Neuronal stem cell (in vitro differentiated cells): Measurements from ENCODE around the gene FAAH2.
"Not testable (repeated sequence)": the region's sequence is repeated elsewhere in the genome, so short reads cannot be mapped to it uniquely, and the experiment has no call there.

Source experiments
- DNase-seq: peaks from one replicate; pipeline ENCODE4 v3.0.0-alpha.2; 2013; ENCODE audit warnings: low spot score
- H2AFZ ChIP-seq: one replicate; pipeline ENCODE4 v1.6.1; 2013; ENCODE audit warnings: mild to moderate bottlenecking, low read length, inconsistent platforms
- H2AK5ac ChIP-seq: 2 replicates; pipeline ENCODE4 v1.6.1; 2013; ENCODE audit warnings: low read depth, mild to moderate bottlenecking, inconsistent platforms, low read length, moderate library complexity, mixed read lengths
- H2BK120ac ChIP-seq: 2 replicates; pipeline ENCODE4 v1.6.1; 2013; ENCODE audit warnings: low read depth, mild to moderate bottlenecking, inconsistent platforms, low read length, moderate library complexity, mixed read lengths
- H2BK12ac ChIP-seq: one replicate; pipeline ENCODE4 v1.6.1; 2013; ENCODE audit warnings: low read length, inconsistent platforms
- H2BK15ac ChIP-seq: 2 replicates; pipeline ENCODE4 v1.6.1; 2013; ENCODE audit warnings: mild to moderate bottlenecking, low read length, inconsistent platforms, mixed read lengths
- H2BK5ac ChIP-seq: one replicate; pipeline ENCODE4 v1.6.1; 2013; ENCODE audit warnings: inconsistent platforms, mild to moderate bottlenecking, low read length, moderate library complexity
- H3K14ac ChIP-seq: one replicate; pipeline ENCODE4 v1.6.1; 2013; ENCODE audit warnings: low read length, inconsistent platforms
- H3K18ac ChIP-seq: 2 replicates; pipeline ENCODE4 v1.6.1; 2013; ENCODE audit warnings: low read length, inconsistent platforms
- H3K23ac ChIP-seq: 2 replicates; pipeline ENCODE4 v1.6.1; 2013; ENCODE audit warnings: low read depth, mild to moderate bottlenecking, mixed read lengths, low read length, inconsistent platforms; ENCODE audit not compliant: poor library complexity
- H3K27ac ChIP-seq: replicated peaks from 3 replicates; pipeline ENCODE4 v1.5.1; 2013; ENCODE audit warnings: low read length, inconsistent platforms
- H3K27me3 ChIP-seq, 3 experiments: 2 replicates each; pipeline ENCODE4 v1.6.1; 2013; ENCODE audit warnings: low read length in 3 of 3, mild to moderate bottlenecking in 2 of 3, inconsistent platforms in 1 of 3, low read depth in 1 of 3, mixed read lengths in 1 of 3, moderate library complexity in 1 of 3; ENCODE audit not compliant: control insufficient read depth in 3 of 3, insufficient read depth in 3 of 3
- H3K36me3 ChIP-seq, 2 donors: replicated peaks in 1 of 2; 2 replicates each; pipeline ENCODE4 v1.6.1; 2013; ENCODE audit warnings: low read length in 2 of 2; ENCODE audit not compliant: control insufficient read depth in 2 of 2, insufficient read depth in 2 of 2
- H3K4ac ChIP-seq: 2 replicates; pipeline ENCODE4 v1.6.1; 2013; ENCODE audit warnings: inconsistent platforms, mild to moderate bottlenecking, low read length, moderate library complexity
- H3K4me1 ChIP-seq, 2 donors: 1 replicate in 1 of 2; 2 replicates in 1 of 2; pipeline ENCODE4 v1.6.1; 2013; ENCODE audit warnings: low read length in 2 of 2, low read depth in 1 of 2; ENCODE audit not compliant: control insufficient read depth in 2 of 2, insufficient read depth in 1 of 2
- H3K4me2 ChIP-seq: one replicate; pipeline ENCODE4 v1.6.1; 2013; ENCODE audit warnings: mild to moderate bottlenecking, low read length, inconsistent platforms; ENCODE audit not compliant: insufficient read depth, poor library complexity, severe bottlenecking
- H3K4me3 ChIP-seq, 2 donors: 2 replicates each; pipeline ENCODE4 v1.5.1; 2013; ENCODE audit warnings: low read length in 2 of 2, mild to moderate bottlenecking in 2 of 2, inconsistent platforms in 1 of 2, moderate library complexity in 1 of 2
- H3K79me1 ChIP-seq: one replicate; pipeline ENCODE4 v1.6.1; 2013; ENCODE audit warnings: low read depth, mild to moderate bottlenecking, inconsistent platforms, low read length, moderate library complexity
- H3K9ac ChIP-seq: one replicate; pipeline ENCODE4 v1.6.1; 2013; ENCODE audit warnings: mild to moderate bottlenecking, low read depth, low read length, inconsistent platforms; ENCODE audit not compliant: poor library complexity
- H3K9me3 ChIP-seq, 2 donors: replicated peaks in 1 of 2; 2 replicates each; pipeline versions ENCODE3 to v1.6.1; 2013; ENCODE audit warnings: low read length in 2 of 2, mild to moderate bottlenecking in 2 of 2, inconsistent platforms in 1 of 2, low read depth in 1 of 2, mixed read lengths in 1 of 2, moderate library complexity in 1 of 2; ENCODE audit not compliant: control insufficient read depth in 2 of 2, insufficient read depth in 1 of 2
- H4K8ac ChIP-seq: one replicate; pipeline ENCODE4 v1.6.1; 2013; ENCODE audit warnings: low read depth, mild to moderate bottlenecking, inconsistent platforms, low read length, moderate library complexity
- H4K91ac ChIP-seq: one replicate; pipeline ENCODE4 v1.6.1; 2013; ENCODE audit warnings: low read length, low read depth, mild to moderate bottlenecking, inconsistent platforms; ENCODE audit not compliant: poor library complexity
- WGBS, 2 donors: extraction: QIAGEN DNeasy Blood & Tissue Kit; methylation state at CpG; one replicate each; pipeline ENCODE4 v1.1.7; 2013; ENCODE audit warnings: missing lambda C conversion rate in 2 of 2, mixed read lengths in 1 of 2; ENCODE audit not compliant: insufficient read length in 2 of 2, insufficient replicate concordance in 1 of 2; ENCODE audit errors: extremely low coverage in 2 of 2; 5-methylcytosine and 5-hydroxymethylcytosine counted together

The FAAH2 gene

GRCh38 chrX:57368158-57368557 lies 81.7 kb downstream of the FAAH2 start:
- Histone ChIP-seq H3K23ac (no peak overlapping the region), H3K36me3 (no peaks in the 10 kb centered on the region), H3K9ac (no peak overlapping the region), H2AK5ac (no peak overlapping the region), H3K9me3 (no peaks in the 10 kb centered on the region), H4K91ac (no peak overlapping the region), H3K14ac (no peak overlapping the region), H2BK12ac (no peak overlapping the region), H3K18ac (no peak overlapping the region), H3K79me1 (no peaks in the 10 kb centered on the region), H2BK5ac (no peak overlapping the region), H2BK15ac (no peak overlapping the region), H3K4me1 (no peaks in the 10 kb centered on the region), H3K4me2 (no peak overlapping the region), H3K27ac (no peak overlapping the region), H3K27me3 (no peaks in the 10 kb centered on the region), H3K4me3 (no peak overlapping the region), H2BK120ac (no peak overlapping the region), H2AFZ (no peak overlapping the region), H3K4ac (no peak overlapping the region), H4K8ac (no peak overlapping the region)
- no peak for DNase-seq
- WGBS, 2 donors, result no CpG with 5 or more reads among the region's 1 CpG

GRCh38 chrX:57379296-57379695 lies 92.8 kb downstream of the FAAH2 start:
- H3K9me3 ChIP-seq, result no peaks in the 10 kb centered on the region
- H2BK120ac ChIP-seq, result no peak overlapping the region
- H4K8ac ChIP-seq, result no peak overlapping the region
- H2AK5ac ChIP-seq, result no peak overlapping the region
- no peaks in the 10 kb centered on the region for H3K27me3 ChIP-seq
- H3K9ac ChIP-seq, result no peak overlapping the region
- H2BK12ac ChIP-seq, result no peak overlapping the region
- H4K91ac ChIP-seq, result no peak overlapping the region
- no peak overlapping the region for H3K23ac ChIP-seq
- H3K27ac ChIP-seq, result no peak overlapping the region
- no peak overlapping the region for H2BK5ac ChIP-seq
- H3K18ac ChIP-seq, result no peak overlapping the region
- H3K79me1 ChIP-seq, result no peaks in the 10 kb centered on the region
- no peak for DNase-seq
- no peak overlapping the region for H2BK15ac ChIP-seq
- H3K4me2 ChIP-seq, result no peak overlapping the region
- H2AFZ ChIP-seq, result no peak overlapping the region
- H3K4ac ChIP-seq, result no peak overlapping the region
- H3K4me1 ChIP-seq, result no peaks in the 10 kb centered on the region
- no peak overlapping the region for H3K4me3 ChIP-seq
- WGBS, 2 donors, result no CpG with 5 or more reads among the region's 4 CpGs
- no peaks in the 10 kb centered on the region for H3K36me3 ChIP-seq
- no peak overlapping the region for H3K14ac ChIP-seq

- H3K9ac ChIP-seq, result no peak overlapping the region
- no peak overlapping the region for H2BK5ac ChIP-seq
- H4K8ac ChIP-seq, result no peak overlapping the region
- H3K18ac ChIP-seq, result no peak overlapping the region
- no peaks in the 10 kb centered on the region for H3K4me1 ChIP-seq
- no CpG with 5 or more reads among the region's 3 CpGs for WGBS, 2 donors
- no peaks in the 10 kb centered on the region for H3K27me3 ChIP-seq
- H3K36me3 ChIP-seq, result no peaks in the 10 kb centered on the region
- H2BK12ac ChIP-seq, result no peak overlapping the region
- H2BK120ac ChIP-seq, result no peak overlapping the region
- no peaks in the 10 kb centered on the region for H3K79me1 ChIP-seq
- H3K27ac ChIP-seq, result no peak overlapping the region
- no peaks in the 10 kb centered on the region for H3K9me3 ChIP-seq
- no peak overlapping the region for H3K4me2 ChIP-seq
- no peak overlapping the region for H3K23ac ChIP-seq
- H3K4me3 ChIP-seq, result no peak overlapping the region
- no peak overlapping the region for H3K14ac ChIP-seq
- no peak overlapping the region for H3K4ac ChIP-seq
- no peak overlapping the region for H2AFZ ChIP-seq
- no peak overlapping the region for H2AK5ac ChIP-seq
- H2BK15ac ChIP-seq, result no peak overlapping the region
- no peak for DNase-seq
- H4K91ac ChIP-seq, result no peak overlapping the region
Measured at GRCh38 chrX:57380026-57380796, 93.7 kb downstream of the FAAH2 start.

GRCh38 chrX:57394162-57394561 lies 107.7 kb downstream of the FAAH2 start:
- H3K36me3 ChIP-seq, H3K4me1 ChIP-seq, H3K9me3 ChIP-seq, H2BK120ac ChIP-seq, H3K4ac ChIP-seq, H2AK5ac ChIP-seq, H3K14ac ChIP-seq, H3K27ac ChIP-seq, H4K8ac ChIP-seq, H3K79me1 ChIP-seq, H2BK12ac ChIP-seq, H3K27me3 ChIP-seq, DNase-seq, H2BK15ac ChIP-seq, H2BK5ac ChIP-seq, H2AFZ ChIP-seq, H3K23ac ChIP-seq, H3K9ac ChIP-seq, H3K4me3 ChIP-seq, H3K18ac ChIP-seq, H4K91ac ChIP-seq, H3K4me2 ChIP-seq: not testable (repeated sequence)
- WGBS, 2 donors, result no CpG with 5 or more reads among the region's 7 CpGs
